ENCODE measurements around the gene CLIP1.
"Not testable (repeated sequence)": the region's sequence is repeated elsewhere in the genome, so short reads cannot be mapped to it uniquely, and the experiment has no call there.

CLIP1 gene

DNA sequence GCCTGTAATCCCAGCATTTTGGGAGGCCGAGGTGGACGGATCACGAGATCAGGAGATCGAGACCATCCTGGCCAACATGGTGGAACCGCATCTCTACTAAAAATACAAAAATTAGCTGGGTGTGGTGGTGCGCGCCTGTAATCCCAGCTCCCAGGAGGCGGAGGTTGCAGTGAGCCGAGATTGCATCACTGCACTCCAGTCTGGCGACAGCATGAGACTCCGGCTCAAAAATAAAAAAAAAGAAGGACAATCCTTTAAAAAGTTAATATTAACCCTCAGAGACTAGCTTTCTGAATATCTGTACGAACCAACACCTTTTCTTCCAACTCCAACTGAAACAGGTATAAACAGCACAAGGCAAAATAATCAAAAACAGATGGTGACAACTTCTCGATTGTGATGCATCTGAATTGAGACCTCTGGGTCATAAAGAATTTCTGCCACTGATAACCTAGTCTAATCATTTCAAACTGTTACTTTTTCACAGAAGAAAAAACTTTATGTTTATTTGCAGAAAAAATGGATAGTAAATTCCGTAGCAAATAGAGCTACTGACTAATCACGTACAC, 27.8 kb downstream of the CLIP1 start:
- no peak for DNase-seq

DNA sequence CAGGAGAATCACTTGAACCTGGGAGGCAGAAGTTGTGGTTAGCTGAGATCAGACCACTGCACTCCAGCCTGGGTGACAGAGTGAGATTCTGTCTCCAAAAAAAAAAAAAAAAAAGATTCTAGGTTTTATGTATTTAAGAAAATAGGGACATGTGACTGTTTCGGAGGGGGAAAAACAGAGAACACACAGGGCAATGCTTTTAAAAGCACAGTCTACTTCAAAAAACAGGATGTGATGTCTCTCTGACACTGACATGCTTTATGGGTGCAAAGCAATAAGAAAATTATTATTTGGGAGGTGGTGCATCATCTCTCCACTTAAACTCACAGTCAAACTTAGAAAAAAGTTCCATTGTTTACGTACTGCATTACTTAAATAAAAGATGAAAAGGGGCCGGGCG, 28.7 kb downstream of the CLIP1 start:
- peak in 1 of 2 donors; percentile 45 for DNase-seq

GRCh38 chr12:122392411-122392810, 30.1 kb downstream of the CLIP1 start:
- no peak for DNase-seq

DNA sequence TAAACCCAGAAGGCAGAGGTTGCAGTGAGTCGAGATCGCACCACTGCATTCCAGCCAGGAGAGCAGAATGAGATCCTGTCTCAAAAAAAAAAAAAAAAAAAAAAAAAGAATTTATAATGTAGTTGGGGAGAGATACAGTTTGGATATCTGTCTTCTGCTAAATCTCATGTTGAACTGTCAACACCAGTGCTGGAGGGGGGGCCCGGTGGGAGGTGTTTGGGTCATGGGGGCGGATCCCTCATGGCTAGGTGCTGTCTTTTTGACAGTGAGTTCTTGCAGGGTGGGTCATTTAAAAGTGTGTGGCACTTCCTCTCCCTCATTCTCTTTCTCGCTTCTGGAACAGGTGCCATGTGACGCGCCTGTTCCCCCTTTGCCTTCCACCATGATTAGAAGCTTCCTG, 32.8 kb downstream of the CLIP1 start:
- DNase-seq = no peak

DNA sequence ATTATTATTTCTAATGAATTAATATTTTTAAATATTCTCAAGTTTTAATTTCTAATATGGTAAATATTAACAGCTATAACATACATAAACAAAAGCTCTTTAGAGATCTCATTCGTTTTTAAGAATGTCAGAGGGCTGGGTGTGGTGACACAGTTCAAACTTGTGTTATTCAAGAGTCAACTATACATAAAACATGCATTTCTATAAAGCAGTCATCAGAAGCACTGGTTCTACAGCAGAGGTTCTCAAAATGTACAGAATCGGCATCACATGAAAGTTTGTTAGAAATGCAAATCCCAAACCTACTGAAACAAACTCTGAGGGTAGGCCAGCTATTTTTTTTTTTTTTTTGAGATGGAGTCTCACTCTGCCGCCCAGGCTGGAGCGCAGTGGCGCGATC, 34.6 kb downstream of the CLIP1 start:
- DNase-seq = no peak

GRCh38 chr12:122385171-122386016, 37.1 kb downstream of the CLIP1 start:
- DNase-seq = no peak

DNA sequence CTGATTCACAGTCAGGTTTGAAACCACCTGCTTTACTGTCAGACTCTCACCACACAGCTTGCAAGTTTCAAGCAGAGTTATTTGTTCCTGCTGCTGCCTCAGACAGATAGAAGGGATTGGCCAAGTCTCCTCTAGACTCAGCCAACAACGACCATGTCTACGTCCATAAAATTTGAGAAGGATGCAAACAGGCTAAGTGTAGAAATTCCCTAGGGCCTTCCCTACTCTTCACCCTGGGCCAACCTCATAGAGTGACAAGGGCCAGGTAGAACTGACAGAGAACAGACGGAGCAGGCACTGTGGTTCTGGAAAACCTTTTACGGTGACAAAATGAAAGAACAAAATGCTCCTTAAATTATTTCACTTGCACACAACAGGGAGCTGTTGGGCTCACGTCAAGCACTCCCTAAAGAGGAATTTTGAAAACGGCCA, 39.5 kb downstream of the CLIP1 start:
- no peak for DNase-seq

GRCh38 chr12:122381021-122381420, 41.4 kb downstream of the CLIP1 start:
- DNase-seq = no peak

GRCh38 chr12:122376751-122377150, 45.7 kb downstream of the CLIP1 start:
- DNase-seq = not testable (repeated sequence)

DNA sequence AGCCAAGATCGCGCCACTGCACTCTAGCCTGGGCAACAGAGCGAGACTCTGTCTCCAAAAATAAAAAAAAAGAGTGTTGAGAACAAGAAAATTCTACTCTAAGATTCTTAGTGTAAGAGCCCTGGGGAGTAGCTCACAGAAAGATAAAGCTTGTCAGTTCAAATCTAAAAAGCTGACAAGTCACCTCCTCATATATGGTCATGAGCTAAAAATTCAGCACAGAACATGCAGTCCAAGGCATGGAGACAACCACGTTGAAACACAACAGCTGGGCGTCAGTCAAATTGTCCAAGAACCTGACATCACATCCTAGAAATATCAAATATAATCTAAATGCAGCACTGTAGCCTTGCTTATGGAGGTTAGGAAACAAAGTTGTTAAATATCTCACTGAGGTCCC, 47.8 kb downstream of the CLIP1 start:
- DNase-seq = no peak

DNA sequence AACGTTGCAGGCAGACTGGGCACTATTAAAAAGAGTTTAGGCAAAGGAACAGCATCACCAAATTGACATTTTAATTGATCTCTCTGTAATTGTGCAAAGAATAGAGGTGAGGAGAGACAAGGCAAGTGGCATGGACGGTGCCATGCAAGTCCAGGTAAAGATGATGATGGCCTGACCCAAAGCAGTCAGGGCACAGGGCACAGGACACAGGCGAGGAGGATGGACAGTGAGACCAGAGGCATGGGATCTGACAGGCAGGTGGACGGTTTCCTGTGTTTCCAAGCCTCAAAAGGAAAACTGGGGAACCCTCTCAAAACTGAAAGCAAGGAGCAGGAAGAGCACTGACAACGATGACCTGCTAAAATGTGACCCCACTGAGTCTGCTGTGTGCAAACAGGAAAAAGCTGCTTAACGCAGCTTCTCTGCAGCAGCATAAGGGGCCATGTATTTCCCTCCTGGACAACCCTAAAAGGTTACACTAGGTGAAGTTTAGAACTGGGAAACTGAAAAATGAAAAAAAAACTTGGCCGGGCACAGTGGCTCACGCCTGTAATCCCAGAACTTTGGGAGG, 50.9 kb downstream of the CLIP1 start:
- no peak for DNase-seq

DNA sequence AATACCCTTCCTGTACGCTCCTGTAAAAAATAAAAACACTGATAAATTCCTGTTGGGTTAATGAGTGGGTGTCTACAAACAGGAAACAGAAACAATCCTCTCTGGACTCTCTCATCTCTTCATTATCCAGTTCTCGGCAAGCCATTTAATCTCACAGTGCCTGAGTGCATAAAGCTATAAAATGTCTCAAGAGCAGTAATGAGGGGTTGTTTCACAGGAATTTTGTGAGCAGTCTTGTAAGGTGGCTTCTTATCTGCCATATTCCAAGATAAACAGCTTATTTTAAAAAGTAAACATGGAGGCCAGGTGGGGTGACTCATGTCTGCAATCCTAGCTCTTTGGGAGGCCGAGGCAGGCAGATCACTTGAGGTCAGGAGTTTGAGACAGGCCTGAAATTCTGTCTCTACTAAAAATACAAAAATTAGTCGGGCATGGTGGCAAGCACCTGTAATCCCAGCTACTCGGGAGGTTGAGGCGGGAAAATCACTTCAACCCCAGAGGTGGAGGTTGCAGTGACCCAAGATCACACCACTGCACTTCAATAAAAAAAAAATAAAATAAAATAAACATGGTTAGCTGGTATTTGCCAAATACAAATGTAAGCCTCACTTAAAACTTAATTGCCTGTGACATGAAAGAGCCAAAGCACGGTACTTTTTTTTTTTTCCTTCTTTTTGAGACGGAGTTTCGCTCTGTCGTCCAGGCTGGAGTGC, 54.0 kb downstream of the CLIP1 start:
- no peak for DNase-seq

DNA sequence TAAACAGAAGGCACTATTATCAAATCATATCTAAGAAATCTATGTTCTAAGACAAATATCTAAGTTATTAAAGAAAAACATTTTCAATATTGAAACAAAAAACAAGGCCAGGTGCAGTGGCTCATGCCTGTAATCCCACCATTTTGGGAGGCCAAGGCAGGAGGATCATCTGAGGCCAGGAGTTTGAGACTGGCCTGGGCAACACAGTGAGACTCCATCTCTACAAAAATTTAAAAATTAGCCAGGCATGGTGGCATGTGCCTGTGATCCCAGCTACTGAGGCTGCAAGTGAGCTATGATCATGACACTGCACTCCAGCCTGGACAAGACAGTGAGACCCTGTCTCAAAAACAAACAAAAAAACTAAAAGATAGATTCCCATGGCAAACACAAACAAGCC, 54.8 kb downstream of the CLIP1 start:
- not testable (repeated sequence) for DNase-seq

- no peak for DNase-seq
These were observed 55.6 kb downstream of the CLIP1 start for GRCh38 chr12:122366685-122367475.

DNA sequence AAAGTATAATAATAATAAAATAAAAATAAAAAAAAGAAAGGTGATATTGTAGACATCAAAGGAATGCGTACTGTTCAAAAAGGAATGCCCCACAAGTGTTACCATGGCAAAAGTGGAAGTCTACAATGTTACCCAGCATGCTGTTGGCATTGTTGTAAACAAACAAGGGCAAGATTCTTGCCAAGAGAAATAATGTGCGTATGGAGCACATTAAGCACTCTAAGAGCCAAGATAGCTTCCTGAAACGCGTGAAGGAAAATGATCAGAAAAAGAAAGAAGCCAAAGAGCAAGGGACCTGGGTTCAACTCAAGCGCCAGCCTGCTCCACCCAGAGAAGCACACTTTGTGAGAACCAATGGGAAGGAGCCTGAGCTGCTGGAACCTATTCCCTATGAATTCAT, 57.2 kb downstream of the CLIP1 start:
- DNase-seq = not testable (repeated sequence)

- DNase-seq = no peak
These were observed 58.7 kb downstream of the CLIP1 start for GRCh38 chr12:122363782-122364181.

GRCh38 chr12:122362755-122363154, 59.7 kb downstream of the CLIP1 start:
- DNase-seq = no peak

DNA sequence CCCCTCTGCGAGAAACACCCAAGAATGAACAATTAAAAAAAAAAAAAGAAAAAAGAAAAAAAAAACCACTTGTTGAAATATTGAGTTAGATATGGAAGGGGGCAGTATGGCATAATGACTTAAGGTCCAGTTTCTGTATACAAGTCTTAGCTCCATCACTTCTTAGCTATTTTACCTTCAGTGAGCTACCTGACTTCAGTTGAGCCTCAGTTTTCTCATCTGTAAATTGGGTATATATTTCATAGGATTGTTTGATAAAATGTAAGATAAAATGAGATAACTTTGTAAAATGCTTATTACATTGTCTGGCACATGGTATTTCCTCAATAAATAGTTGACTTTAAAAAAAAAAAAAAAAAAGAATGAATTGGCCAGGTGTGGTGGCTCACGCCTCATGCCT, 64.1 kb downstream of the CLIP1 start:
- DNase-seq = not testable (repeated sequence)

DNA sequence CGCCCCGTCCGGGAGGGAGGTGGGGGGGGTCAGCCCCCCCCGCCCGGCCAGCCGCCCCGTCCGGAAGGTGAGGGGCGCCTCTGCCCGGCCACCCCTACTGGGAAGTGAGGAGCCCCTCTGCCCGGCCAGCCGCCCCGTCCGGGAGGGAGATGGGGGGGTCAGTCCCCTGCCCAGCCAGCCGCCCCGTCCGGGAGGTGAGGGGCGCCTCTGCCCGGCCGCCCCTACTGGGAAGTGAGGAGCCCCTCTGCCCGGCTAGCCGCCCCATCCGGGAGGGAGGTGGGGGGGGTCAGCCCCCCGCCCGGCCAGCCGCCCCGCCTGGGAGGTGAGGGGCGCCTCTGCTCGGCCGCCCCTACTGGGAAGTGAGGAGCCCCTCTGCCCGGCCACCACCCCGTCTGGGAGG, 64.9 kb downstream of the CLIP1 start:
- not testable (repeated sequence) for DNase-seq

DNA sequence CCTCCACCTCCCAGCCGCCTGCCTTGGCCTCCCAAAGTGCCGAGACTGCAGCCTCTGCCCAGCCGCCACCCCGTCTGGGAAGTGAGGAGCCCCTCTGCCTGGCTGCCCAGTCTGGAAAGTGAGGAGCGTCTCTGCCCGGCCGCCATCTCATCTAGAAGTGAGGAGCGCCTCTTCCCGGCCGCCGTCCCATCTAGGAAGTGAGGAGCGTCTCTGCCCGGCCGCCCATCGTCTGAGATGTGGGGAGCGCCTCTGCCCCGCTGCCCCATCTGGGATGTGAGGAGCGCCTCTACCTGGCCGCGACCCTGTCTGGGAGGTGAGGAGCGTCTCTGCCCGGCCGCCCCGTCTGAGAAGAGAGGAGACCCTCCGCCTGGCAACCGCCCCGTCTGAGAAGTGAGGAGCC, 65.5 kb downstream of the CLIP1 start:
- not testable (repeated sequence) for DNase-seq

DNA sequence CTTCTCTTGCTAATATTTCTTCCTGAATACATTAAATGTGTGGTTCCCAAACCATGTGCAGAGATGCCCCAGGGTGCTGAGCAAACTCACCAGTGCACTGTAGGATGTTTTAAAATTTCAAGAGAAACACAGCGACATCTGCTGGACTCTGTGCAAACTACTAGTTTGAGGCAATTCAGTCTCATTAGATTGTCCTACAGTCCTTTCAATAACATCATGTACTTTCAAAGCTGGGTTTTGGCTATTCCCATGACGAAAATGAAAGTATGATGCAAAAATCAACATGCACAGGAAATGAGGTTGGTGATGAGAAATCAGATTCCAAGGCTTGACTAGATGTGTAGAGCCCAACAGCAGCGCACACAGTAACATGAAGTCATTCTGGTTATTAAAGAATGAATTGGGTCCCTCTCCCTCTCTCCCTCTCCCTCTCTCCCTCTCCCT, 66.3 kb downstream of the CLIP1 start:
- DNase-seq = peak; percentile 45 to 63

DNA sequence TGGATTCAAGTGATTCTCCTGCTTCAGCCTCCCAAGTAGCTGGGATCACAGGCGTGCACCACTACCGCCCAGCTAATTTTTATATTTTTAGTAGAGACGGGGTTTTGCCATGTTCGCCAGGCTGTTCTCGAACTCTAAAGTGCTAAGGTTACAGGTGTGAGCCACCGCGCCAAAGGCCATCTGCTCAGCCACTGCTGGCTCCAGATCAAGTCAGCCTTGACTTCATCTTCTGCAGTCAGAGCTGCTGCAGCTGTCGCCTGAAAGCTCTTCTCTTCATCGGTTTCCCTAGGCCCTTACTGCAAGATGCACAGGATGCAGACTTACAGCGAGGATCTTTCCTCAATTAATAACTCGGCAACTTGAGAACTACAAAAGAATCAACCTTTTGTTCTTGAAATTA, 66.8 kb downstream of the CLIP1 start:
- DNase-seq = no peak
